ENCODE measurements around the gene GBE1.

GRCh38 chr3:81440661-81441060, 320.8 kb downstream of the GBE1 start:
- TF ChIP-seq, protein P1, sequence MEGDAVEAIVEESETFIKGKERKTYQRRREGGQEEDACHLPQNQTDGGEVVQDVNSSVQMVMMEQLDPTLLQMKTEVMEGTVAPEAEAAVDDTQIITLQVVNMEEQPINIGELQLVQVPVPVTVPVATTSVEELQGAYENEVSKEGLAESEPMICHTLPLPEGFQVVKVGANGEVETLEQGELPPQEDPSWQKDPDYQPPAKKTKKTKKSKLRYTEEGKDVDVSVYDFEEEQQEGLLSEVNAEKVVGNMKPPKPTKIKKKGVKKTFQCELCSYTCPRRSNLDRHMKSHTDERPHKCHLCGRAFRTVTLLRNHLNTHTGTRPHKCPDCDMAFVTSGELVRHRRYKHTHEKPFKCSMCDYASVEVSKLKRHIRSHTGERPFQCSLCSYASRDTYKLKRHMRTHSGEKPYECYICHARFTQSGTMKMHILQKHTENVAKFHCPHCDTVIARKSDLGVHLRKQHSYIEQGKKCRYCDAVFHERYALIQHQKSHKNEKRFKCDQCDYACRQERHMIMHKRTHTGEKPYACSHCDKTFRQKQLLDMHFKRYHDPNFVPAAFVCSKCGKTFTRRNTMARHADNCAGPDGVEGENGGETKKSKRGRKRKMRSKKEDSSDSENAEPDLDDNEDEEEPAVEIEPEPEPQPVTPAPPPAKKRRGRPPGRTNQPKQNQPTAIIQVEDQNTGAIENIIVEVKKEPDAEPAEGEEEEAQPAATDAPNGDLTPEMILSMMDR (IDR thresholded peaks at IDR 0.05): no peak
- TF ChIP-seq POLR2A (IDR thresholded peaks at IDR 0.05): no peak

Measured in vagina (tissue), 2 donors.